Measurements from ENCODE around the gene PDGFC.

The PDGFC gene

DNA sequence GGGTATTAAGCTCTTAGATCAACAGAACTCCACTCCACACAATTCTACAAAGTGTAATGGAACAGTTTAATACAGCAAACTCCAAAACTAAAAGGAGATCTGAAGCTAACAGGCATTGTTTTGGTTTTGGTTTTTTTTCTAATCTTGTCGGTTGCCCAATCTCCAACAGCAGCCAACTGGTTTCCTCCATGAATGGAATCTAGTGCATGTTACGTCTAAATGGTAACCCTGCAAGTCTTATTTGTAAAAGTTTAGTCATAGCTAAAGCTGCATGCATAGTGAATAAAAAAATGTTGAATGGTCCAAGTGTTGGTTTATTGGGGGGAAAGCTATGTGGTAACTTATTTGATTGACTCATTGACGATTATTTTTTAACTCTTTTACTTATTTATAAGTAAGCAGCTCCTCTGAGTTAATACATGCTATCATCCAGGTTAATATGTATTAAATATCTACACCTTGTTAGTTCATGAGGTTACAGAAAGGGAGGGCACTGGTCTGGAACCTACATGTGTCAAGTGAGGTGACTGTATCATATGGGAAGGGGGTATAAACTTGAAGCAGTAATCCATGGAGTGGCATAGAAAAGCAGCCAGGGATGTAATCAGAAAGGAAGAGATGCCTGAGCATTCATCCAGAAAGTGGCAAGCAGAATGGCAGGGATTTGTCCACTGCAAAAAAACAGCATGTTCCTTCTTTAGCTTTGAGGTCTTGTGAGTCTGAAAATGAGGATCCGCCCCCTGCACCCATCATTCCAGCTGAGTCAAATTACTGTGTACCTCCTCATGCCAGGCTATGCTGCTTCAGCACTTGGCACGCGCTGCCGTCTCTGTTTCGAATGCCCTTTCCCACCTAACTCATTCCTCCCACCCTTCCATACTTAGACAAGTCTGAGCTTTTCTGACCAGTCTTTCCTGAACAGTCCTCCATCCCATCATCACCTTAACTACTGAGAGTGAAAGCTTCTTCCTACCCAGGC lies 81.7 kb downstream of the PDGFC start:
- DNase-seq (ENCODE audit: low spot score): no peak
- in situ Hi-C loops (cut with MboI; ENCODE audit: low pct_unique_long_range_greater_than_20kb, low sequenced_read_pairs, unreplicated experiment): no loop called here
- TF ChIP-seq, protein P1, sequence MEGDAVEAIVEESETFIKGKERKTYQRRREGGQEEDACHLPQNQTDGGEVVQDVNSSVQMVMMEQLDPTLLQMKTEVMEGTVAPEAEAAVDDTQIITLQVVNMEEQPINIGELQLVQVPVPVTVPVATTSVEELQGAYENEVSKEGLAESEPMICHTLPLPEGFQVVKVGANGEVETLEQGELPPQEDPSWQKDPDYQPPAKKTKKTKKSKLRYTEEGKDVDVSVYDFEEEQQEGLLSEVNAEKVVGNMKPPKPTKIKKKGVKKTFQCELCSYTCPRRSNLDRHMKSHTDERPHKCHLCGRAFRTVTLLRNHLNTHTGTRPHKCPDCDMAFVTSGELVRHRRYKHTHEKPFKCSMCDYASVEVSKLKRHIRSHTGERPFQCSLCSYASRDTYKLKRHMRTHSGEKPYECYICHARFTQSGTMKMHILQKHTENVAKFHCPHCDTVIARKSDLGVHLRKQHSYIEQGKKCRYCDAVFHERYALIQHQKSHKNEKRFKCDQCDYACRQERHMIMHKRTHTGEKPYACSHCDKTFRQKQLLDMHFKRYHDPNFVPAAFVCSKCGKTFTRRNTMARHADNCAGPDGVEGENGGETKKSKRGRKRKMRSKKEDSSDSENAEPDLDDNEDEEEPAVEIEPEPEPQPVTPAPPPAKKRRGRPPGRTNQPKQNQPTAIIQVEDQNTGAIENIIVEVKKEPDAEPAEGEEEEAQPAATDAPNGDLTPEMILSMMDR (IDR thresholded peaks at IDR 0.05; ENCODE audit: extremely low read depth, insufficient read depth, missing control alignments): no peak

- in situ Hi-C loops (cut with MboI; ENCODE audit: low pct_unique_long_range_greater_than_20kb, low sequenced_read_pairs, unreplicated experiment): no loop called here
- TF ChIP-seq, protein P1 (IDR thresholded peaks at IDR 0.05; ENCODE audit: extremely low read depth, insufficient read depth, missing control alignments): no peak
- no peak for DNase-seq (ENCODE audit: low spot score)
Observed at GRCh38 chr4:156888762-156889161, 82.8 kb downstream of the PDGFC start.

DNA sequence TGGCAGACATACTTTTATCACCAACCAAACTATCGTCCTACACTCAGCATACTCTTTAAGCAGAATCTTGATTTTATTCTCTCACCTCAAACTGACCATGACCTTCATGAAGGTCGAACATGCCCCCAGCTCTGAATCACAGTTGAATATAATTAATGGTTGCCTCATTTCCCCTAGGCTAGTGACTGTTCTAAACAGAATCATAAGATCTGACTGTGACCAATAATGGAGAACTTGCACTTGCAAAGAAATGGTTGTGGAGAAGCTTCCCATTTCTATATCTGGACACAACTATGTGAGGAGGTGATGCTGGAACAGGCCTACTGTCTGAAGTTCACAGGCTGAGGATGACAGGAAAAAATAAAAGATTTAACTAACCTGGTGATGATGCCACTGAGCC lies 85.1 kb downstream of the PDGFC start:
- in situ Hi-C loops (cut with MboI; ENCODE audit: low pct_unique_long_range_greater_than_20kb, low sequenced_read_pairs, unreplicated experiment): no loop called here
- no peak for DNase-seq (ENCODE audit: low spot score)
- TF ChIP-seq, protein P1 (IDR thresholded peaks at IDR 0.05; ENCODE audit: extremely low read depth, insufficient read depth, missing control alignments): no peak

DNA sequence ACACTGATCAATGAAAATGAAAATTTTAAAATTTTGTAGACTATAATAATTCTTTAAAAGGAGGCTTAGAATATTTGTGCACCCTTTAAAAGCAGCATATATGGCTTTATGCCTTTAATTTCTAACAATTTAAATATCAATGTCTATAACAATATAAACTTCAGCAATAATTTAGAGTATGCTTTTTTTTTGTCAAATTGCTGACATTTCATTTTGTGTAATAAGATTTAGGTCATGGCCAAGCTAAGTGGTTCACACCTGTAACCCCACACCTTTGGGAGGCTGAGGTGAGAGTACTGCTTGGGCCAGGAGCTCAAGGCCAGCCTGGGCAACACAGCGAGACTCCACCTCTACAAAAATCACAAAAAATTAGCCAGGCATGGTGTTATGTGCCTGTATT lies 86.2 kb downstream of the PDGFC start:
- TF ChIP-seq, protein P1 (IDR thresholded peaks at IDR 0.05; ENCODE audit: extremely low read depth, insufficient read depth, missing control alignments): no peak
- no peak for DNase-seq (ENCODE audit: low spot score)
- in situ Hi-C loops (cut with MboI; ENCODE audit: low pct_unique_long_range_greater_than_20kb, low sequenced_read_pairs, unreplicated experiment): no loop called here

GRCh38 chr4:156884183-156884582 lies 87.4 kb downstream of the PDGFC start:
- DNase-seq (ENCODE audit: low spot score): no peak
- TF ChIP-seq, protein P1 (IDR thresholded peaks at IDR 0.05; ENCODE audit: extremely low read depth, insufficient read depth, missing control alignments): no peak
- in situ Hi-C loops (cut with MboI; ENCODE audit: low pct_unique_long_range_greater_than_20kb, low sequenced_read_pairs, unreplicated experiment): no loop called here

- TF ChIP-seq, protein P1 (IDR thresholded peaks at IDR 0.05; ENCODE audit: extremely low read depth, insufficient read depth, missing control alignments): no peak
- DNase-seq (ENCODE audit: low spot score): no peak
- in situ Hi-C loops (cut with MboI; ENCODE audit: low pct_unique_long_range_greater_than_20kb, low sequenced_read_pairs, unreplicated experiment): no loop called here
Observed at GRCh38 chr4:156875704-156876103, 95.9 kb downstream of the PDGFC start.
